Endodermal cell (in vitro differentiated cells): Measurements from ENCODE around the gene COL24A1. TPM values are rescaled to one million over a fixed set of nuclear protein-coding genes. Genes with fewer than 3 reads are reported as not detected.
"Not testable (repeated sequence)": the region's sequence is repeated elsewhere in the genome, so short reads cannot be mapped to it uniquely, and the experiment has no call there.

Source experiments
- DNase-seq: peaks from one replicate; pipeline ENCODE4 v3.0.0-alpha.2; 2017
- H3K27ac ChIP-seq: 2 replicates; pipeline ENCODE4 v1.5.1; 2013; ENCODE audit warnings: mild to moderate bottlenecking, low read depth, low read length, moderate library complexity
- H3K27me3 ChIP-seq: 2 replicates; pipeline ENCODE4 v1.6.1; 2013; ENCODE audit warnings: mild to moderate bottlenecking, low read length, moderate library complexity; ENCODE audit not compliant: insufficient read depth, control insufficient read depth, poor library complexity, severe bottlenecking
- H3K36me3 ChIP-seq: 2 replicates; pipeline ENCODE4 v1.7.0; 2013; ENCODE audit warnings: mild to moderate bottlenecking, low read length, moderate library complexity; ENCODE audit not compliant: control insufficient read depth, insufficient read depth
- H3K4me1 ChIP-seq: one replicate; pipeline ENCODE4 v1.7.0; 2013; ENCODE audit warnings: low read length; ENCODE audit not compliant: control insufficient read depth, insufficient read depth
- H3K4me3 ChIP-seq: 2 replicates; pipeline ENCODE4 v1.5.1; 2013; ENCODE audit warnings: mild to moderate bottlenecking, low read length, moderate library complexity
- H3K9ac ChIP-seq: 2 replicates; pipeline ENCODE4 v1.6.1; 2013; ENCODE audit warnings: mild to moderate bottlenecking, low read length, moderate library complexity; ENCODE audit not compliant: poor library complexity, severe bottlenecking; ENCODE audit errors: extremely low read depth
- H3K9me3 ChIP-seq: 2 replicates; pipeline ENCODE4 v1.6.1; 2013; ENCODE audit warnings: mild to moderate bottlenecking, low read length, moderate library complexity; ENCODE audit not compliant: control insufficient read depth
- H3K27ac Mint-ChIP-seq: 2 replicates; pipeline ENCODE4 v1.8.0; 2020; ENCODE audit warnings: mixed read lengths
- H3K27me3 Mint-ChIP-seq: 2 replicates; pipeline ENCODE4 v1.8.0; 2021; ENCODE audit warnings: mild to moderate bottlenecking, mixed read lengths; ENCODE audit not compliant: insufficient read depth
- H3K36me3 Mint-ChIP-seq: 2 replicates; pipeline ENCODE4 v1.8.0; 2020; ENCODE audit warnings: low read depth, mixed read lengths
- H3K4me1 Mint-ChIP-seq: 2 replicates; pipeline ENCODE4 v1.8.0; 2020; ENCODE audit warnings: mixed read lengths
- H3K4me3 Mint-ChIP-seq: 2 replicates; pipeline ENCODE4 v1.8.0; 2020; ENCODE audit warnings: mild to moderate bottlenecking, moderate library complexity, mixed read lengths
- H3K9me3 Mint-ChIP-seq: 2 replicates; pipeline ENCODE4 v1.8.0; 2020; ENCODE audit warnings: mild to moderate bottlenecking, mixed read lengths
- WGBS, 2 experiments: methylation state at CpG; one replicate each; pipeline versions ENCODE4 v1.1.5 to v1.1.7; 2013; ENCODE audit warnings: missing lambda C conversion rate in 2 of 2, mixed read lengths in 1 of 2; ENCODE audit not compliant: insufficient coverage in 1 of 2, insufficient read length in 1 of 2; 5-methylcytosine and 5-hydroxymethylcytosine counted together
- total RNA-seq, 2 donors: library from RNA; stranded (reverse); fragmentation: NEBNext Ultra II Directional in 1 of 2; extraction: Animal tissue kit (Norgen Biotek cat#: 25700) in 1 of 2; gene quantifications; 2 replicates in 1 of 2; 3 replicates in 1 of 2; pipeline ENCODE4 v1.2.1, GENCODE V29; 2021
- TF ChIP-seq, protein P1 (sequence below): fragments of 200-600 bp; sonication (generic); conservative IDR thresholded peaks from 2 replicates; pipeline ENCODE4 v1.5.0; 2021; ENCODE audit warnings: antibody characterized with exemption, mild to moderate bottlenecking

The COL24A1 gene
- total RNA-seq, 2 donors from 2014 or later, result 0.84 to 0.95 TPM

DNA sequence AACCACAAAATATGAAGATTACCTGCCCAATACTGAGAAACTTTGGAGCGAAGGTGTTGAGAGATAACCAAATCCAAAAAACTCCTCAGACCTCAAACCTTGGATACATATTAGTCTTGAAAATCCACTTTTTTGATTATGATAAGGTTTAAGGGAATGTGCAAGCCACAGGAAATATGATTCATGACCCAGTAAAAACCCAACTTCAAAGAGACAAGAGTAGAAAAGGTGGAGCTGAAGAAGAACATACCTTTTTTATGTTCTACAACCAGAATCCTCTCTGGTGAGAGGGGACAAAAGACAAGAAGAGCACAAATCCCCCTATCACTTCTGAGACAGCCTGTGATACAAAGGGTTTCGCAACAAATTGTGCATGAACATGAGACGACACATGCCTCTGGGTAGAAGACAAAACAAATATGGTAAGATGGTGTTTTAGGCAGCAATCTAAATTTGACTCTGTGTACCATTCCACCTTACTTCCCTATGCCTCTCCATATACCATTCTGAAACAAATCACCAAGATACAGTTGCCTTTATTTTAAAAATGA, 37.3 kb downstream of the COL24A1 start:
- H3K27me3 Mint-ChIP-seq, result no peaks in the 10 kb centered on the region
- TF ChIP-seq, protein P1, sequence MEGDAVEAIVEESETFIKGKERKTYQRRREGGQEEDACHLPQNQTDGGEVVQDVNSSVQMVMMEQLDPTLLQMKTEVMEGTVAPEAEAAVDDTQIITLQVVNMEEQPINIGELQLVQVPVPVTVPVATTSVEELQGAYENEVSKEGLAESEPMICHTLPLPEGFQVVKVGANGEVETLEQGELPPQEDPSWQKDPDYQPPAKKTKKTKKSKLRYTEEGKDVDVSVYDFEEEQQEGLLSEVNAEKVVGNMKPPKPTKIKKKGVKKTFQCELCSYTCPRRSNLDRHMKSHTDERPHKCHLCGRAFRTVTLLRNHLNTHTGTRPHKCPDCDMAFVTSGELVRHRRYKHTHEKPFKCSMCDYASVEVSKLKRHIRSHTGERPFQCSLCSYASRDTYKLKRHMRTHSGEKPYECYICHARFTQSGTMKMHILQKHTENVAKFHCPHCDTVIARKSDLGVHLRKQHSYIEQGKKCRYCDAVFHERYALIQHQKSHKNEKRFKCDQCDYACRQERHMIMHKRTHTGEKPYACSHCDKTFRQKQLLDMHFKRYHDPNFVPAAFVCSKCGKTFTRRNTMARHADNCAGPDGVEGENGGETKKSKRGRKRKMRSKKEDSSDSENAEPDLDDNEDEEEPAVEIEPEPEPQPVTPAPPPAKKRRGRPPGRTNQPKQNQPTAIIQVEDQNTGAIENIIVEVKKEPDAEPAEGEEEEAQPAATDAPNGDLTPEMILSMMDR, result no peak
- Histone ChIP-seq H3K27me3 (no peaks in the 10 kb centered on the region), H3K4me1 (no peaks in the 10 kb centered on the region), H3K4me3 (no peak overlapping the region), H3K27ac (no peak overlapping the region), H3K9ac (no peak overlapping the region), H3K9me3 (no peaks in the 10 kb centered on the region), H3K36me3 (no peaks in the 10 kb centered on the region)
- peaks cover 5% of the 10 kb centered on the region for H3K9me3 Mint-ChIP-seq
- no peaks in the 10 kb centered on the region for H3K4me1 Mint-ChIP-seq
- H3K36me3 Mint-ChIP-seq, result no peaks in the 10 kb centered on the region
- WGBS, 2 experiments, result 62% methylated on average over 3 of the region's 3 CpGs; no CpG with 5 or more reads in 1 of the 2 experiments
- H3K27ac Mint-ChIP-seq, result no peak overlapping the region
- no peak overlapping the region for H3K4me3 Mint-ChIP-seq
- no peak for DNase-seq

GRCh38 chr1:86114816-86115400, 41.7 kb downstream of the COL24A1 start:
- no peak overlapping the region for H3K4me3 ChIP-seq
- no peaks in the 10 kb centered on the region for H3K27me3 ChIP-seq
- no peak for DNase-seq
- Mint-ChIP-seq H3K27ac (no peak overlapping the region), H3K36me3 (no peaks in the 10 kb centered on the region), H3K27me3 (no peaks in the 10 kb centered on the region), H3K9me3 (no peaks in the 10 kb centered on the region), H3K4me3 (no peak overlapping the region), H3K4me1 (no peaks in the 10 kb centered on the region)
- TF ChIP-seq, protein P1, result no peak
- H3K9me3 ChIP-seq, result no peaks in the 10 kb centered on the region
- no peaks in the 10 kb centered on the region for H3K36me3 ChIP-seq
- no peaks in the 10 kb centered on the region for H3K4me1 ChIP-seq
- no peak overlapping the region for H3K9ac ChIP-seq
- H3K27ac ChIP-seq, result no peak overlapping the region
- WGBS, 2 experiments, result 86 to 94% methylated on average over 2 to 4 of the region's 4 CpGs

GRCh38 chr1:86114236-86114635, 42.3 kb downstream of the COL24A1 start:
- Histone ChIP-seq H3K4me1 (no peaks in the 10 kb centered on the region), H3K27me3 (no peaks in the 10 kb centered on the region), H3K36me3 (no peaks in the 10 kb centered on the region), H3K27ac (no peak overlapping the region), H3K9me3 (no peaks in the 10 kb centered on the region), H3K9ac (no peak overlapping the region), H3K4me3 (no peak overlapping the region)
- no peaks in the 10 kb centered on the region for H3K9me3 Mint-ChIP-seq
- 90 to 100% methylated on average over 2 of the region's 2 CpGs for WGBS, 2 experiments
- no peak overlapping the region for H3K27ac Mint-ChIP-seq
- no peak for DNase-seq
- no peaks in the 10 kb centered on the region for H3K36me3 Mint-ChIP-seq
- no peak overlapping the region for H3K4me3 Mint-ChIP-seq
- no peaks in the 10 kb centered on the region for H3K27me3 Mint-ChIP-seq
- TF ChIP-seq, protein P1, result no peak
- H3K4me1 Mint-ChIP-seq, result no peaks in the 10 kb centered on the region

GRCh38 chr1:86111590-86111989, 45.0 kb downstream of the COL24A1 start:
- H3K36me3 Mint-ChIP-seq, H3K27me3 Mint-ChIP-seq, H3K4me1 Mint-ChIP-seq, H3K9me3 ChIP-seq, H3K4me3 Mint-ChIP-seq, H3K4me3 ChIP-seq, H3K27me3 ChIP-seq, H3K4me1 ChIP-seq, H3K9me3 Mint-ChIP-seq, H3K9ac ChIP-seq, H3K27ac ChIP-seq, H3K27ac Mint-ChIP-seq, H3K36me3 ChIP-seq, DNase-seq: not testable (repeated sequence)
- 94 to 100% methylated on average over 10 to 12 of the region's 12 CpGs for WGBS, 2 experiments
